Bronchial epithelial cell (primary cell): ENCODE results near the gene CD300A. TPM values are rescaled to one million over a fixed set of nuclear protein-coding genes. Genes with fewer than 3 reads are reported as not detected.

ENCODE experiments used
- DNase-seq: peaks from one replicate; pipeline ENCODE4 v3.0.0-alpha.2; 2010; ENCODE audit warnings: low read depth
- FAIRE-seq: peaks from 2 replicates; lab custom pipeline; 2011; peaks lifted over from hg19 to GRCh38; lab: Jason Lieb, UNC
- H3K27me3 ChIP-seq: 2 replicates; pipeline ENCODE4 v1.5.1; 2011; ENCODE audit warnings: low read length; ENCODE audit not compliant: control insufficient read depth, insufficient read depth
- H3K36me3 ChIP-seq: 2 replicates; pipeline ENCODE4 v1.5.1; 2011; ENCODE audit warnings: low read length; ENCODE audit not compliant: control insufficient read depth, insufficient read depth
- H3K4me3 ChIP-seq: 2 replicates; pipeline ENCODE4 v1.5.1; 2011; ENCODE audit warnings: mild to moderate bottlenecking, low read depth, low read length, control low read depth
- total RNA-seq: library from RNA; depleted of rRNA; stranded (reverse); fragments of >200 nt; gene quantifications from 2 replicates; pipeline ENCODE4 v1.2.1, GENCODE V29; 2014
- TF ChIP-seq, protein P1 (sequence below): IDR thresholded peaks from 2 replicates; pipeline ENCODE4 v1.5.1; 2011; ENCODE audit warnings: mild to moderate bottlenecking, moderate library complexity, low read length, control low read depth, inconsistent platforms; ENCODE audit not compliant: insufficient read depth, severe bottlenecking

CD300A gene
- total RNA-seq, 1 donor from 2014 or later, result not detected

DNA sequence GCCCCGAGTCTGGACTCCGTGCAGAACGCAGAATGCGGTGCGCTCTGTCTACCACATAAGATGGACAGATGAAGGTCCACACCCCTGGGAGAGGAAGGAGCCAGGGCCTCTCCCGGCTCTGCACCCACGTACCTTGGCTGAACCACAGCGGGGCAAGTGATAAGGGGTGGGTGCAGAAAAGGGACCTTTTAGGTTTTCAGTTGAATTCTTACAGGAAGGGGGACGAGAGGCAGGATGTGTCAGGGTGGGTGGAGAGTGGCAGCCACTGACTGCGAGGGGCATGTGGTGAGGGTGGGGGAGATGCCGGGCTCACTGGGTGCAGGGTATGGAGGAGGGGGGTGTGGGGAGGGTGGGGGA, 372 bp downstream of the CD300A start:
- FAIRE-seq, result no peak
- DNase-seq, result no peak
- H3K27me3 ChIP-seq, result peaks cover 3% of the 10 kb centered on the region
- H3K36me3 ChIP-seq, result no peaks in the 10 kb centered on the region
- H3K4me3 ChIP-seq, result no peak overlapping the region
- TF ChIP-seq, protein P1, sequence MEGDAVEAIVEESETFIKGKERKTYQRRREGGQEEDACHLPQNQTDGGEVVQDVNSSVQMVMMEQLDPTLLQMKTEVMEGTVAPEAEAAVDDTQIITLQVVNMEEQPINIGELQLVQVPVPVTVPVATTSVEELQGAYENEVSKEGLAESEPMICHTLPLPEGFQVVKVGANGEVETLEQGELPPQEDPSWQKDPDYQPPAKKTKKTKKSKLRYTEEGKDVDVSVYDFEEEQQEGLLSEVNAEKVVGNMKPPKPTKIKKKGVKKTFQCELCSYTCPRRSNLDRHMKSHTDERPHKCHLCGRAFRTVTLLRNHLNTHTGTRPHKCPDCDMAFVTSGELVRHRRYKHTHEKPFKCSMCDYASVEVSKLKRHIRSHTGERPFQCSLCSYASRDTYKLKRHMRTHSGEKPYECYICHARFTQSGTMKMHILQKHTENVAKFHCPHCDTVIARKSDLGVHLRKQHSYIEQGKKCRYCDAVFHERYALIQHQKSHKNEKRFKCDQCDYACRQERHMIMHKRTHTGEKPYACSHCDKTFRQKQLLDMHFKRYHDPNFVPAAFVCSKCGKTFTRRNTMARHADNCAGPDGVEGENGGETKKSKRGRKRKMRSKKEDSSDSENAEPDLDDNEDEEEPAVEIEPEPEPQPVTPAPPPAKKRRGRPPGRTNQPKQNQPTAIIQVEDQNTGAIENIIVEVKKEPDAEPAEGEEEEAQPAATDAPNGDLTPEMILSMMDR, result no peak

DNA sequence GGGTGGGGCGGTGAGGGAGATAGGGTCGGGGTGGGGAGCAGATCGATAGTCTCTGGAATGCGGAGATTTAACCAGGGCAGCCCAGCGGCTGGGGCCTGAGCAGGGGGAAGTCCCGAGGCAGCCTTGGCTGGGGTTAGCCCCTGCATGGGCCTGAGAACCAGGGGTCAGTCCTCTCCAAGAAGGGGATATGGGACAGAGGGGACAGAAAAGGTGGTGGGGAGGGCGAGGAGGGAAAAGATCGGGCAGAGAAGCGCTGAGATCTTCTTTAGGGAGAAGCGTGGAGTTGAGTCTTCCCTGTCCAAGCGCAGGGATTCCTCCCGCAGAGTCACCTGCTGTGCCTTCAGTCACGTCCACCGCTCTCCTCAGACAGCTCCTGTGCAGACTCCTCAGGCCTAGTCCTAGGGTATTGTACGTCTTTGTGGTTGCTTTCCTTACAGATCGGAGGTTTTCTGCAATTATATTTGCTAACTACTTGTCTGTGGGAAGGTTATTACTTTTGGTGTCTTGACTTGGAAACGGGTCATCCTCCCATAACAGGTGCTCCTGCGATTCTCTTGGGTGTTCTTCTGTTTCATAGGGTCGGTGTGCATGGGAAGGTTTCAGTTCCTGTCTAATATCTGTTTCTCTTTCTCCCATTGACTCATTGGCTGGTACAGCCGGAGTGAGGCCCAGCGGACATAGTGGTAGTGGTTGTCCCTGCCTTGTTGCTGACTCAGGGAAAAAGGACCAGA, 952 bp downstream of the CD300A start:
- no peaks in the 10 kb centered on the region for H3K36me3 ChIP-seq
- peak; percentile 40 for FAIRE-seq
- DNase-seq, result no peak
- TF ChIP-seq, protein P1, result no peak
- H3K27me3 ChIP-seq, result peaks cover 3% of the 10 kb centered on the region
- H3K4me3 ChIP-seq, result no peak overlapping the region

DNA sequence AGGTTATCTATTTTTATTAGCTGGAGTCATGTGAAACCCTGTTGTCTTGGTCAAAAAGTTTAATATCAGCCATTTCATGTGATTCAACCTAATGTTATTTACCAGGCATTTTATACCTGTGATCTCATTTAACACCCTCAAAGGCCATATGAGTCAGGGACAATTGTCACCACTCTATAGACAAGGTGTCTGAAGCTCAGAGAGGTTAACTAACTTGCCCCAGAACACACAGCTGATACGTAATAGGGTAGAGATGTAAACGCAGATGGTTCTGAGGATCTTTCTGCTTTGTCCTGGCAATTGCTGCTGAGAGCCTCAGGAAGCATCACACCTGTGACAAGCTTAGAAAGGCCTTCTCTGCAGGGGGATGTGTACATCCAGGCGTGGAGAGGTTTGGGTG, 4.9 kb downstream of the CD300A start:
- DNase-seq (peak; percentile 11), FAIRE-seq (peak; percentile 75)
- Histone ChIP-seq H3K27me3 (no peaks in the 10 kb centered on the region), H3K4me3 (no peak overlapping the region), H3K36me3 (no peaks in the 10 kb centered on the region)
- TF ChIP-seq, protein P1, result no peak

DNA sequence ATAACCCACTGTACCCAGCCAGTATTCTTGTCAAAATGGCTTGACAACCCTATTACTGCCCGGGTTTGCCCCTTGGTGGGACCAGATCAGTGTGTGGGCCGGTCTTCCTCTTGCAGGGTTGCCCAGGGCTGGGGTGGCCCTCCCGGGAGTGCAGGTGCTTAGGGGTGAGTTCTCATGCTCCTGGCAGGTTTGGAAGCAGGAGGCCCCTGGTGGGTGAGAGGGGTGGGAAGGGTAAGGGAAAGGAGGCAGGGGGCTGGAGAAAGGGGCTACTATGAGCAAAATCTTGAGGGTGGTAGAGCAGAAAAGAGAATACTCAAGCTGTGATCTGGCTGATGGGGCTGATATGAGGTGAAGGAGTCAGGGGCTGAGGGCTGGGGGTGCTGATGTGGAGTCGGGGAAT, 6.5 kb downstream of the CD300A start:
- H3K27me3 ChIP-seq, result no peaks in the 10 kb centered on the region
- no peaks in the 10 kb centered on the region for H3K36me3 ChIP-seq
- TF ChIP-seq, protein P1, result no peak
- H3K4me3 ChIP-seq, result no peak overlapping the region
- no peak for FAIRE-seq
- DNase-seq, result no peak

DNA sequence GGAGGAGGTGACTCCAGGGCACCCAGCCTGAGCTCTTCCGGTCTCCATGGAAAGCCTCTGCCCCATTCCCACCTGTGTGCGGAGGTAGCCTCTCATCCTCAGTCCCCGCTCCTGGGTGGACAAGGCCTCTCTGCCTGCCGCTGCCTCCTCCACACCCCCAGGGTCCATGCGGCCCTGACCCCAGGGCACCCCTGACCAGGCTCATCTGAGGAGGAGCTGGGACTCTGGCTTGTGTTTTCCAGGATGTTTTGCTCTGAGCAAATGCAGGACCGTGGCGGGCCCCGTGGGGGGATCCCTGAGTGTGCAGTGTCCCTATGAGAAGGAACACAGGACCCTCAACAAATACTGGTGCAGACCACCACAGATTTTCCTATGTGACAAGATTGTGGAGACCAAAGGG, 6.9 kb downstream of the CD300A start:
- TF ChIP-seq, protein P1, result no peak

More for the DNA sequence above, 6.9 kb downstream of the CD300A start:
- DNase-seq, result no peak
- Histone ChIP-seq H3K4me3 (no peak overlapping the region), H3K27me3 (no peaks in the 10 kb centered on the region), H3K36me3 (no peaks in the 10 kb centered on the region)
- FAIRE-seq, result no peak
